Measurements from ENCODE around the gene MINDY4B. TPM values are rescaled to one million over a fixed set of nuclear protein-coding genes. Genes with fewer than 3 reads are reported as not detected.

Gene MINDY4B
- total and polyA plus RNA-seq, 2 of the 13 experiments (the other 11 are each of a cell fraction or from before 2014, with no cell fraction given) = not detected

DNA sequence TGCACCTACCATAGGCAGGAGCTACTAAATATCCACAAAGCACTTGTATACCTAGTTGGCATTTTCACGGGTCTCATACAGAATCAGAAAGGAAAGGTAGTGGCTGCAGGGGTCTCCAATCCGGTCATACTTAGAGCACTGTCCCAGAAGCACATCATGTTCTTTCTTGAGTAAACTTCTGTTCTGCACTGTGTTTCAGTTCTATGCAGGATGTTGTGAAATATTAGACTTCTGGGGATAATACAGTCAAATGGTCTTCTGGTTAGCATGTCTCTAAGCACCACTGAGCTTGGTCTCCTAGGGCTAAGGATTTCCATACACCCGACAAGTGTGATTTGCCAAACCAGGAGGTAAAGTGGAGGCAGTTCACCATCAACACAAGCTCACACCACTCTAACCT lies 27.9 kb downstream of the MINDY4B start:
- H3K36me3 ChIP-seq (replicated peaks in 1 of 2; ENCODE audit: control insufficient read depth in 1 of 2, insufficient read depth in 2 of 2, low read length in 2 of 2) = no peaks in the 10 kb centered on the region
- H3K9me3 ChIP-seq (ENCODE audit: low read length) = no peaks in the 10 kb centered on the region
- H3K79me2 ChIP-seq (ENCODE audit: insufficient read depth, low read length) = no peaks in the 10 kb centered on the region
- ChIA-PET POLR2A (no interaction called here), CTCF (ENCODE audit: low intra/inter-chr PET ratio, low total read pairs) (no interaction called here)
- intact Hi-C loops (cut with micrococcal nuclease; ENCODE audit: unreplicated experiment) (no loop called here), in situ Hi-C loops (cut with HindIII; ENCODE audit: extremely low pct_ligation_motif_present, low pct_unique_long_range_greater_than_20kb) (no loop called here)
- DNase-seq (ENCODE audit: low spot score) (no peak), ATAC-seq (no peak), FAIRE-seq (no peak)
- H3K9ac ChIP-seq (ENCODE audit: insufficient read depth, low read depth, low read length) = no peak overlapping the region
- H4K20me1 ChIP-seq (ENCODE audit: insufficient read depth, low read length) = no peaks in the 10 kb centered on the region
- WGBS (ENCODE audit: low lambda C conversion rate) = 19% methylated on average over 3 of the region's 3 CpGs
- BruUV-seq (replicated peaks) = no TSS peak
- TF ChIP-seq ZNF674 (CRISPR knock-in tag; IDR thresholded peaks at IDR 0.05; ENCODE audit: low read depth) (no peak), ZNF83 (CRISPR knock-in tag; IDR thresholded peaks at IDR 0.05; ENCODE audit: borderline replicate concordance) (no peak), MIER3 (CRISPR knock-in tag; IDR thresholded peaks at IDR 0.05; ENCODE audit: borderline replicate concordance) (no peak), U2AF2 (IDR thresholded peaks at IDR 0.05; ENCODE audit: low read depth, low read length) (no peak), ZFY (CRISPR knock-in tag; IDR thresholded peaks at IDR 0.05) (no peak), ASH2L (IDR thresholded peaks at IDR 0.05; ENCODE audit: insufficient read length, low read depth, low read length) (no peak), TGIF2 (CRISPR knock-in tag; IDR thresholded peaks at IDR 0.05) (no peak), CHCHD3 (CRISPR knock-in tag; IDR thresholded peaks at IDR 0.05) (no peak), LCORL (IDR thresholded peaks at IDR 0.05) (no peak), LCORL (CRISPR knock-in tag; IDR thresholded peaks at IDR 0.05) (no peak), NFATC3 (CRISPR knock-in tag; IDR thresholded peaks at IDR 0.05) (no peak), ZNF331 (CRISPR knock-in tag; IDR thresholded peaks at IDR 0.05) (no peak)
- TF ChIP-seq, protein P1, sequence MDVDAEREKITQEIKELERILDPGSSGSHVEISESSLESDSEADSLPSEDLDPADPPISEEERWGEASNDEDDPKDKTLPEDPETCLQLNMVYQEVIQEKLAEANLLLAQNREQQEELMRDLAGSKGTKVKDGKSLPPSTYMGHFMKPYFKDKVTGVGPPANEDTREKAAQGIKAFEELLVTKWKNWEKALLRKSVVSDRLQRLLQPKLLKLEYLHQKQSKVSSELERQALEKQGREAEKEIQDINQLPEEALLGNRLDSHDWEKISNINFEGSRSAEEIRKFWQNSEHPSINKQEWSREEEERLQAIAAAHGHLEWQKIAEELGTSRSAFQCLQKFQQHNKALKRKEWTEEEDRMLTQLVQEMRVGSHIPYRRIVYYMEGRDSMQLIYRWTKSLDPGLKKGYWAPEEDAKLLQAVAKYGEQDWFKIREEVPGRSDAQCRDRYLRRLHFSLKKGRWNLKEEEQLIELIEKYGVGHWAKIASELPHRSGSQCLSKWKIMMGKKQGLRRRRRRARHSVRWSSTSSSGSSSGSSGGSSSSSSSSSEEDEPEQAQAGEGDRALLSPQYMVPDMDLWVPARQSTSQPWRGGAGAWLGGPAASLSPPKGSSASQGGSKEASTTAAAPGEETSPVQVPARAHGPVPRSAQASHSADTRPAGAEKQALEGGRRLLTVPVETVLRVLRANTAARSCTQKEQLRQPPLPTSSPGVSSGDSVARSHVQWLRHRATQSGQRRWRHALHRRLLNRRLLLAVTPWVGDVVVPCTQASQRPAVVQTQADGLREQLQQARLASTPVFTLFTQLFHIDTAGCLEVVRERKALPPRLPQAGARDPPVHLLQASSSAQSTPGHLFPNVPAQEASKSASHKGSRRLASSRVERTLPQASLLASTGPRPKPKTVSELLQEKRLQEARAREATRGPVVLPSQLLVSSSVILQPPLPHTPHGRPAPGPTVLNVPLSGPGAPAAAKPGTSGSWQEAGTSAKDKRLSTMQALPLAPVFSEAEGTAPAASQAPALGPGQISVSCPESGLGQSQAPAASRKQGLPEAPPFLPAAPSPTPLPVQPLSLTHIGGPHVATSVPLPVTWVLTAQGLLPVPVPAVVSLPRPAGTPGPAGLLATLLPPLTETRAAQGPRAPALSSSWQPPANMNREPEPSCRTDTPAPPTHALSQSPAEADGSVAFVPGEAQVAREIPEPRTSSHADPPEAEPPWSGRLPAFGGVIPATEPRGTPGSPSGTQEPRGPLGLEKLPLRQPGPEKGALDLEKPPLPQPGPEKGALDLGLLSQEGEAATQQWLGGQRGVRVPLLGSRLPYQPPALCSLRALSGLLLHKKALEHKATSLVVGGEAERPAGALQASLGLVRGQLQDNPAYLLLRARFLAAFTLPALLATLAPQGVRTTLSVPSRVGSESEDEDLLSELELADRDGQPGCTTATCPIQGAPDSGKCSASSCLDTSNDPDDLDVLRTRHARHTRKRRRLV (CRISPR knock-in tag; IDR thresholded peaks at IDR 0.05) = no peak
- TF ChIP-seq, protein P2, sequence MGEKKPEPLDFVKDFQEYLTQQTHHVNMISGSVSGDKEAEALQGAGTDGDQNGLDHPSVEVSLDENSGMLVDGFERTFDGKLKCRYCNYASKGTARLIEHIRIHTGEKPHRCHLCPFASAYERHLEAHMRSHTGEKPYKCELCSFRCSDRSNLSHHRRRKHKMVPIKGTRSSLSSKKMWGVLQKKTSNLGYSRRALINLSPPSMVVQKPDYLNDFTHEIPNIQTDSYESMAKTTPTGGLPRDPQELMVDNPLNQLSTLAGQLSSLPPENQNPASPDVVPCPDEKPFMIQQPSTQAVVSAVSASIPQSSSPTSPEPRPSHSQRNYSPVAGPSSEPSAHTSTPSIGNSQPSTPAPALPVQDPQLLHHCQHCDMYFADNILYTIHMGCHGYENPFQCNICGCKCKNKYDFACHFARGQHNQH (CRISPR knock-in tag; IDR thresholded peaks at IDR 0.05) = no peak
- H2AFZ ChIP-seq (ENCODE audit: low read length) = no peak overlapping the region
- no peak overlapping the region for H3K4me2 ChIP-seq (ENCODE audit: low read depth, low read length)
- peaks cover 0 to 5% of the 10 kb centered on the region in 2 experiments; a peak in 1 of 5 replicates for H3K27me3 ChIP-seq (ENCODE audit: control insufficient read depth in 1 of 2, insufficient read depth in 2 of 2, low read length in 2 of 2)
- H3K4me1 ChIP-seq (ENCODE audit: insufficient read depth, low read length) = no peaks in the 10 kb centered on the region
- no peak overlapping the region for H3K4me3 ChIP-seq (replicated peaks in 1 of 3; ENCODE audit: insufficient read depth in 1 of 3, low read depth in 2 of 3, low read length in 3 of 3)
- H3K27ac ChIP-seq (ENCODE audit: extremely low read length, insufficient read depth, low read length) = no peak overlapping the region
